SH-SY5Y (cell line): ENCODE results near the gene MED13L.

Experiments used
- GATA2 ChIP-seq: IDR thresholded peaks from 2 replicates; pipeline ENCODE4 v1.6.1; 2011; ENCODE audit warnings: mild to moderate bottlenecking, low read depth, low read length
- GATA3 ChIP-seq: IDR thresholded peaks from 2 replicates; pipeline ENCODE4 v1.6.1; 2011; ENCODE audit warnings: low read depth, mild to moderate bottlenecking, low read length, moderate library complexity

The MED13L gene

GRCh38 chr12:116297224-116297834 lies 19.8 kb upstream of the MED13L start:
- TF ChIP-seq GATA3 (no peak), GATA2 (no peak)

GRCh38 chr12:116295327-116296263 lies 18.1 kb upstream of the MED13L start:
- TF ChIP-seq GATA2 (no peak), GATA3 (no peak)

DNA sequence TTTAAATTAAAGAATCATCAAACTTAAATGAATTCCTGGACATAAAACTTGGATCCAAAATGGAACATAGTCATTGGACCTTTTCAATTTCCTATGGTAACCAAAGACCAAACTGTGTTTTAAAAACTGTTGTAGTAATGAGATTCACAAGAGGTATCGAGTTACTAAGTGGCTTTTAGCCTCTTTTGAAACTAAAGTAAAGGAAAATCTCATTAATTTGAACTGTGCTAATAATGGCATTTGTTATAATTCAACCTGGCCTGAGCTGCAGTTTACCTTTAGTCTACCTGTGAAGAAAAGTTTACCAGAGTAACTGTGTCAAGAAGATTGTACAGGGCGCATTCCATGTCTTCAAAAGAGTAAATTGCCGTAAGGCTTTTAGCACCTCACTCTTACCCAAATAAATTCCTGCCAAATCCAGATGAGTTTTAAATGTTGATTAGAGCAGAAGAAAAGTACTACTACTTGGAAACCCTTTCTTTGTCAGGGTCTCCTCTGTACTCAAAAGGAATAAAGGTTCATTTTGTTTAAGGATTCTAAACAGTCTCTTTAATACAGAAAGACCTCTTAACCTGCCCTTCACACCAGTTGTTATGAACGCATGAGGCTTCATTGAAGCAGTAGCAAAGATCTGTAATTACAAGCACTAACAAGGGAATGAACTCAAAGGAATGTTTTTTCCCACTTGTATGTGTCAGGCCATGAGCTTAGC lies 17.1 kb upstream of the MED13L start:
- TF ChIP-seq GATA2 = no peak
- TF ChIP-seq GATA3 = no peak

DNA sequence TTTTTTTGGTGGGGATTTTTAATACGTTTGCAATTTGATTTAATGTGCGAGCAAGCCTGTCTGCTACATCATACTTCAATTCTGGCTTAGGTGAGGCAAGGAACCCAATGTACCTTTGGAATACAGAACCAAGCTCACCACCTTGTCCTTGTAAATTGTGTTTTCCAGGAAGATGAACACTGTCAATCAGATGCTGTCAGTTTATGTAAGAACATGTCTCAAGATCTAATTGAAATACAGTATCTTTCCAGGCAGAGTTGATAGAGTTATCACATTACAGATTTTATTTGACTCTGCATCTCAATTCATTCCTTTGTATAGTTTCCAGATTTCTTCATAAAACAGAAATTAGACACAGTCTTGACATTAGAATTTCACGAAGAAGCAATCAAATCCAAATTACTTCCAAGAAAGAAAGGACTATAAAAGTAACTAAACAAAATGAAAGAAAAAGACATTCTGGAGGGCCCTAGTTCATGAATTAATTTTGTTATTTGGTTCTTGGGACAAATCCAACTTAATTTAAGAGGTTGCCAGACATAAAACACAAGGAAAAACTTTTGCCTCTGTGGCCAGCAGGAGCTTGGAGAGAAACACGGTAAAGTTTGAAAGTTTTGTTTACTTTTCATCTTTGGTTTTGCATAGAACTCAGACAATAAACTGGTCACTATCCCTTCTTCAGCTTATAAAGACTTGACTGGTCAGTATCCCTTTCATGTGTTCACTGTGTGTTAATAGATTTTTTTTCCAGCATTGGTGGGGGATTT lies 16.4 kb upstream of the MED13L start:
- TF ChIP-seq GATA3 = no peak
- no peak for TF ChIP-seq GATA2

- TF ChIP-seq GATA2 (no peak), GATA3 (no peak)
Measured at GRCh38 chr12:116291218-116291617, 13.7 kb upstream of the MED13L start.

DNA sequence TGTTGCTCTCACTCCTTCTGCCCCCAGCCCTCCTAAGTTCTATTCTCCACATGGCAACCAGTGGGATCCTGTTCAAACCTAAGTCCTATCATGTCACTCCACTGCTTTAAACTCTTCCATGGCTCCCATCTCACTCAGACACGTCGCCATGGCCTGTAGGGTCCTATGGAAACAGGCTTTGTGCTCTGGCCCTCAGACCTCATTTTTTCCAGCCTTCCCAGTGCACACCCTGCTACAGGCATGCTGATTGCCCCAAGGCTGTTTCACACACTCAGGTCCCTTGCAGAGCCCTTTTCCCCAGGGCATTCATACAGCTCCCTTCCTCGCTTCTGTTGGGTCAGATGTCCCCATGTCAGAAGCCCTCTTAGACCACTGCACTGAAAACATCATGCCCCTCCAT lies 11.2 kb upstream of the MED13L start:
- no peak for TF ChIP-seq GATA3
- no peak for TF ChIP-seq GATA2

DNA sequence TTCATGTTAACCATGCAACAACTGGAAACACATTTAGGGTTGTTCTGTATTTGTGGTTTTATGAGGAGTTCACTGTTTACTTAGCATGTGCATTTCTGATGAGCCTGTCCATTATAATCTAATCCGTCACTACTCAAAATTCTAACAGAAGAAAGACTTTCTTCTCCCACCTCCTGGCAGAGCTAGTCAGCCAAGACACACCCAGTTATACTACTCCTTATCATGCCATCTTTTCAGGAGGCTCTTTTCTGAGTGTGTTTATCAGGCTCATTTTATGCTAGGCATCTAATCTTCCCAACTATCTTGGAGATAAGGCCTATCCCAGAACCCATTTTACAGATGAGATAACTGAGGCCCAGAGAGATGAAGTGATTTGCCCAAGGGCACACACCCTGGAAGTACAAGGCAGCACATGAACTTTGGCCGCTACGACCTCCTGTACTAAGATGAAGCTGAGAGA lies 10.4 kb upstream of the MED13L start:
- no peak for TF ChIP-seq GATA3
- peak; percentile 41; the same call in 1 of the 2 replicates for TF ChIP-seq GATA2

- TF ChIP-seq GATA3 (no peak), GATA2 (no peak)
Measured at GRCh38 chr12:116284396-116284795, 6.9 kb upstream of the MED13L start.

- TF ChIP-seq GATA3 (no peak), GATA2 (no peak)
Measured at GRCh38 chr12:116282371-116283286, 5.1 kb upstream of the MED13L start.

- TF ChIP-seq GATA2 (no peak), GATA3 (no peak)
Measured at GRCh38 chr12:116280595-116281290, 3.2 kb upstream of the MED13L start.

DNA sequence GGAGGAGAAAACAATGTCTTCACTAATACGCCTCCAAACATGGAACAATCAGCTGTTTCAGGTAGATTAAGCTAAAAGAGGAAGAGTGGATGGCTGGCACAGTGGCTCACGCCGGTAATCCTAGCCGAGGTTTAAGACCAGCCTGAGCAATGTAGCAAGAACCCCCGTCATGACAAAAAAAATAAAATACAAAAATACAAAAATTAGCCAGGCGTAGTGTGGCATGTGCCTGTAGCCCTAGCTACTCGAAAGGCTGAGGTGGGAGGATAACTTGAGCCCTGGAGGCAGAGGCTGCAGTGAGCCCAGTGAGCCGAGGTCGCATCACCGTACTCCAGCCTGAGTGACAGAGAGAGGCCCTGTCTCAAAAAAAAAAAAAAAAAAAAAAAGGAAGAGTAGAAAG lies 1.2 kb upstream of the MED13L start:
- no peak for TF ChIP-seq GATA2
- TF ChIP-seq GATA3 = no peak

DNA sequence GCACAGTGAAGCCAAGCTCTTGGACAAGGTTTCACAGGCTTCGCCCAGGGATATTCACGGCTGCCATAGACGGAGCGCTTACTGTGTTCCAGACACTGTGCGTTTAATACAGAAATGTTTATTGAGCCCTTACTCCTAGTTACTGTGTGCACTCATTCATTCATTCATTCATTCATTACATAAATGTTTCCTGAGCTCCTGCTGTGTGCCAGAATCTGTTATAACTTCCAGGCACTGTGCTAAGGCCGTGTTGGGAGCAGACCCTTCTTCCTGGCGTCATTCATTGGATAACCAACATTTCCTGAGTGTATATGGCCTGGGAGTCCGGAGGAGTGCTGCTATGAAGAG lies 760 bp upstream of the MED13L start:
- TF ChIP-seq GATA3 (no peak), GATA2 (no peak)
